ENCODE measurements around the gene SHOX.
"Not testable (repeated sequence)": the region's sequence is repeated elsewhere in the genome, so short reads cannot be mapped to it uniquely, and the experiment has no call there.

SHOX gene

GRCh38 chrX:630612-631496 is at the start of gene SHOX:
Gene SHOX (plus strand): TSS chrX:630791. CDS start chrX:630898, 107 bp downstream.
- no peak for DNase-seq (ENCODE audit: low spot score)

- no peak for DNase-seq (ENCODE audit: low spot score)
Observed at GRCh38 chrX:581066-581465, 49.5 kb upstream of the SHOX start.

GRCh38 chrX:581720-582298 is 48.8 kb upstream of the SHOX start:
- DNase-seq (ENCODE audit: low spot score): no peak

- no peak for DNase-seq (ENCODE audit: low spot score)
Observed at GRCh38 chrX:584572-584971, 46.0 kb upstream of the SHOX start.

- no peak for DNase-seq (ENCODE audit: low spot score)
Observed at GRCh38 chrX:585115-585808, 45.3 kb upstream of the SHOX start.

- no peak for DNase-seq (ENCODE audit: low spot score)
Observed at GRCh38 chrX:586351-586750, 44.2 kb upstream of the SHOX start.

- DNase-seq (ENCODE audit: low spot score): not testable (repeated sequence)
Observed at GRCh38 chrX:589261-589660, 41.3 kb upstream of the SHOX start.

GRCh38 chrX:590693-591404 is 39.7 kb upstream of the SHOX start:
- no peak for DNase-seq (ENCODE audit: low spot score)

GRCh38 chrX:599837-600715 is 30.5 kb upstream of the SHOX start:
- no peak for DNase-seq (ENCODE audit: low spot score)

GRCh38 chrX:603029-603428 is 27.6 kb upstream of the SHOX start:
- DNase-seq (ENCODE audit: low spot score): not testable (repeated sequence)

GRCh38 chrX:604616-605015 is 26.0 kb upstream of the SHOX start:
- not testable (repeated sequence) for DNase-seq (ENCODE audit: low spot score)

GRCh38 chrX:608088-608487 is 22.5 kb upstream of the SHOX start:
- DNase-seq (ENCODE audit: low spot score): not testable (repeated sequence)

GRCh38 chrX:614136-614535 is 16.5 kb upstream of the SHOX start:
- DNase-seq (ENCODE audit: low spot score): no peak

GRCh38 chrX:617401-617800 is 13.2 kb upstream of the SHOX start:
- no peak for DNase-seq (ENCODE audit: low spot score)

GRCh38 chrX:617891-618290 is 12.7 kb upstream of the SHOX start:
- no peak for DNase-seq (ENCODE audit: low spot score)

GRCh38 chrX:618304-618703 is 12.3 kb upstream of the SHOX start:
- DNase-seq (ENCODE audit: low spot score): not testable (repeated sequence)

GRCh38 chrX:618761-619450 is 11.7 kb upstream of the SHOX start:
- DNase-seq (ENCODE audit: low spot score): no peak

- DNase-seq (ENCODE audit: low spot score): no peak
Observed at GRCh38 chrX:619451-619811, 11.2 kb upstream of the SHOX start.

GRCh38 chrX:619812-620531 is 10.6 kb upstream of the SHOX start:
- no peak for DNase-seq (ENCODE audit: low spot score)

Measured in LoVo (cell line).